Effector memory CD4-positive, alpha-beta T cell (primary cell): ENCODE data around the gene CFAP91.
"Not testable (repeated sequence)": the region's sequence is repeated elsewhere in the genome, so short reads cannot be mapped to it uniquely, and the experiment has no call there.

Experiments
- DNase-seq, 3 donors: peaks; one replicate each; pipeline ENCODE4 v3.0.0-alpha.2; 2020
- H3K27ac ChIP-seq: 2 replicates; pipeline ENCODE4 v1.7.0; 2013; ENCODE audit warnings: mild to moderate bottlenecking, low read length, moderate library complexity; ENCODE audit not compliant: insufficient read depth, poor library complexity, severe bottlenecking
- H3K27me3 ChIP-seq: replicated peaks from 2 replicates; pipeline ENCODE4 v1.7.0; 2013; ENCODE audit warnings: mild to moderate bottlenecking, low read length; ENCODE audit not compliant: insufficient read depth, control insufficient read depth, poor library complexity, severe bottlenecking
- H3K36me3 ChIP-seq: 2 replicates; pipeline ENCODE4 v1.7.0; 2013; ENCODE audit warnings: mild to moderate bottlenecking, low read length, moderate library complexity; ENCODE audit not compliant: control insufficient read depth, insufficient read depth
- H3K4me1 ChIP-seq: 2 replicates; pipeline ENCODE4 v1.7.0; 2013; ENCODE audit warnings: low read length, mild to moderate bottlenecking; ENCODE audit not compliant: control insufficient read depth, insufficient read depth, poor library complexity, severe bottlenecking
- H3K4me3 ChIP-seq: 2 replicates; pipeline ENCODE4 v1.7.0; 2013; ENCODE audit warnings: low read length, low read depth, mild to moderate bottlenecking; ENCODE audit not compliant: insufficient read depth, poor library complexity, severe bottlenecking
- H3K9me3 ChIP-seq: 2 replicates; pipeline ENCODE4 v1.7.0; 2013; ENCODE audit warnings: mild to moderate bottlenecking, low read length, moderate library complexity; ENCODE audit not compliant: control insufficient read depth

CFAP91 gene

GRCh38 chr3:119677641-119677934, 25.2 kb upstream of the CFAP91 start:
- Histone ChIP-seq H3K4me1 (peaks cover 14% of the 10 kb centered on the region), H3K27ac (peak overlapping the region; percentile 85), H3K27me3 (no peaks in the 10 kb centered on the region), H3K36me3 (peaks cover 26% of the 10 kb centered on the region), H3K9me3 (no peaks in the 10 kb centered on the region), H3K4me3 (peak overlapping the region; percentile 68)
- DNase-seq, result no peak

- H3K36me3 ChIP-seq, result peaks cover 20% of the 10 kb centered on the region
- H3K27me3 ChIP-seq, H3K4me3 ChIP-seq, H3K27ac ChIP-seq, DNase-seq, H3K9me3 ChIP-seq: not testable (repeated sequence)
- peaks cover 14% of the 10 kb centered on the region for H3K4me1 ChIP-seq
These were observed 24.6 kb upstream of the CFAP91 start for GRCh38 chr3:119678209-119678608.

- Histone ChIP-seq H3K27me3 (no peaks in the 10 kb centered on the region), H3K27ac (no peak overlapping the region), H3K9me3 (no peaks in the 10 kb centered on the region), H3K36me3 (peaks cover 5% of the 10 kb centered on the region), H3K4me1 (peaks cover 14% of the 10 kb centered on the region), H3K4me3 (no peak overlapping the region)
- no peak for DNase-seq
These were observed 22.9 kb upstream of the CFAP91 start for GRCh38 chr3:119679874-119680273.

- H3K9me3 ChIP-seq, result no peaks in the 10 kb centered on the region
- no peaks in the 10 kb centered on the region for H3K27me3 ChIP-seq
- H3K36me3 ChIP-seq, result no peaks in the 10 kb centered on the region
- DNase-seq, result no peak
- H3K27ac ChIP-seq, result no peak overlapping the region
- peaks cover 7% of the 10 kb centered on the region for H3K4me1 ChIP-seq
- no peak overlapping the region for H3K4me3 ChIP-seq
These were observed 21.5 kb upstream of the CFAP91 start for GRCh38 chr3:119681279-119681678.

GRCh38 chr3:119683421-119683820, 19.4 kb upstream of the CFAP91 start:
- no peaks in the 10 kb centered on the region for H3K27me3 ChIP-seq
- DNase-seq, result no peak
- H3K36me3 ChIP-seq, result no peaks in the 10 kb centered on the region
- H3K4me1 ChIP-seq, result no peaks in the 10 kb centered on the region
- H3K27ac ChIP-seq, result no peak overlapping the region
- no peaks in the 10 kb centered on the region for H3K9me3 ChIP-seq
- no peak overlapping the region for H3K4me3 ChIP-seq

GRCh38 chr3:119690043-119690656, 12.7 kb upstream of the CFAP91 start:
- Histone ChIP-seq H3K9me3 (no peaks in the 10 kb centered on the region), H3K27ac (no peak overlapping the region), H3K27me3 (no peaks in the 10 kb centered on the region), H3K4me3 (no peak overlapping the region), H3K36me3 (no peaks in the 10 kb centered on the region), H3K4me1 (no peaks in the 10 kb centered on the region)
- no peak for DNase-seq

- no peak for DNase-seq
- Histone ChIP-seq H3K36me3 (no peaks in the 10 kb centered on the region), H3K4me3 (no peak overlapping the region), H3K27ac (no peak overlapping the region), H3K9me3 (no peaks in the 10 kb centered on the region), H3K27me3 (no peaks in the 10 kb centered on the region), H3K4me1 (no peaks in the 10 kb centered on the region)
These were observed 7.3 kb upstream of the CFAP91 start for GRCh38 chr3:119695480-119695879.

- Histone ChIP-seq H3K27ac (no peak overlapping the region), H3K36me3 (no peaks in the 10 kb centered on the region), H3K4me3 (no peak overlapping the region), H3K4me1 (peaks cover 1% of the 10 kb centered on the region), H3K27me3 (no peaks in the 10 kb centered on the region), H3K9me3 (no peaks in the 10 kb centered on the region)
- DNase-seq, result no peak
These were observed 5.4 kb upstream of the CFAP91 start for GRCh38 chr3:119697394-119697793.

GRCh38 chr3:119700269-119700919, 2.4 kb upstream of the CFAP91 start:
- no peak overlapping the region for H3K4me3 ChIP-seq
- no peaks in the 10 kb centered on the region for H3K9me3 ChIP-seq
- peaks cover 4% of the 10 kb centered on the region for H3K4me1 ChIP-seq
- peak in 2 of 3 donors; percentile 10 to 32 for DNase-seq
- no peaks in the 10 kb centered on the region for H3K27me3 ChIP-seq
- H3K27ac ChIP-seq, result peak overlapping the region; percentile 37
- no peaks in the 10 kb centered on the region for H3K36me3 ChIP-seq

- H3K36me3 ChIP-seq, result no peaks in the 10 kb centered on the region
- no peaks in the 10 kb centered on the region for H3K9me3 ChIP-seq
- H3K27me3 ChIP-seq, result no peaks in the 10 kb centered on the region
- H3K4me3 ChIP-seq, result no peak overlapping the region
- peak overlapping the region; percentile 13 for H3K27ac ChIP-seq
- no peak for DNase-seq
- peaks cover 4% of the 10 kb centered on the region for H3K4me1 ChIP-seq
These were observed 1.7 kb upstream of the CFAP91 start for GRCh38 chr3:119700920-119701734.
